ENCODE measurements around the gene COL4A1.

DNA sequence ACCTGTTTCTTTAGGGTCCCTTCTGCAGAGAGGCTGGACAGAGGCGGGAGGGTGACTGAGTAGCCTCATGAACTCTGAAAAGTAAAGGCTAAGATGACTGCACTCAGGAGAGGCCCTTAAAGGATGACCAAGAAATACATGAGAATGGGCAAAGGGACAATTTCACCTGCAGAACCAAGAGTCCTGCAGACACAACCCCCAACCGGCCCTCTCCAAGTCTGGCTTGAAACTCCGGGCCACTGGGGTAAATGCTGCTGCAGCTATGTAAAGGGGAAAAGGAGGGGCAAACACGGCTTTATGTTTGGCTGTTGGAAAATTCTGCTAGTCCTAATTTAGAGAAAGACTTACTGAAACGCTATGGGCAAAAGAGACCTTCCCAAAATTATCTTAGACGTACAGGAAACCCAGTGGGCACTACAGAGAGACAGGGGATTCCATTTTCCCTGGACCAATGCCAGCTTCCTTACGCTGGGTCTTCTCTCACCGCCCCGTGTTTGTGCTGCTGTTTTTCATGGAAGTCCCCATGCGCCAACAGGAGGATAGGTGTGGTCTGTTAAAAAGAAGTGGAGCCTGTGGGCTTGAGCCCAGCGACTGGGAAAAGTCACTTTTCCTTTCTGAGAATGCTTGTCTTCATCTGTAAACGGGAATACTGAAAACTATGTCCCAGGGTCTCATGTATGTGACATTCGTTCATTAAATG is 10.7 kb upstream of the COL4A1 start:
- TF ChIP-seq EZH2 (IDR thresholded peaks at IDR 0.05; ENCODE audit: insufficient read depth, poor library complexity, severe bottlenecking): no peak
- TF ChIP-seq EZH2phosphoT487 (IDR thresholded peaks at IDR 0.05; ENCODE audit: insufficient read depth, low read depth): no peak

Data from GM23248 (cell line).